Amniotic epithelial cell (primary cell): ENCODE results near the gene TRERF1.

Experiments
- DNase-seq: peaks from one replicate; pipeline ENCODE4 v3.0.0-alpha.2; 2010; ENCODE audit warnings: low read depth

The TRERF1 gene

DNA sequence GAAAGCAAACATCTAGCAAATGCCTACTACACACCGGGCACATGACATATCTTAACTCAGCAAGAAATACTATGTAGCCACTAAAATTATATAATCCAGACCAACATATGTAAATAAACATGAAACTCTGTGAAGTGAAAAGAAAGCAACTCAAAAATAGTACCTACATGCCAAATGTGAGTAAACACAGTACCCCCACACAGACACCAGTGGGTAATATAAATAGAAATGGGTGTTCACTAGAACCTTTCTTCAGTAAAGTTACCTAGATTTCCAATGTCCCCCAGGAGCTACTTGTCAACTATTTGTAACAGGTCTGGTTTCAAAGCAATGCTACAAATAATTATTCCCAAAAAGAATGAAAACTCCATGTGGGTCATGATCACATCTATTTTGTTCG, 25.5 kb downstream of the TRERF1 start:
- no peak for DNase-seq

GRCh38 chr6:42424906-42425474, 26.7 kb downstream of the TRERF1 start:
- DNase-seq = no peak

DNA sequence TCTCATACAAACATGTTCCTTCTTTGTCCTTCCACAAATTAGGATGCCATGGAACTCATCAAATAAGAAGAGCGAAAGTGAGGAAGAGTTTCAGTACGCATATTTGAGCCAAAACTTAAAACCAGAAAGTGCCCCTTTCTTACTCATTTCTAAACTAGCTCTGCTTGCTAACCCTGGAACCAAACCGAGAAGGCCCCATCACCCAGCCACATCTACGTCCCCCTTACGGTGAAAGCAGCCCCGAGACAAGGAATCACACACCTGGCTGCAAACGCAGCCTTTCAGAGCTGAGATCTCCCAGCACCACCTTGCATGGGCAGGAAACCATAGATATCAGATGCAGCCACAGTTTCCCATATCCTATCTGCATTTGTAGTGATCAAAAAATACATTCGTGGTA, 28.5 kb downstream of the TRERF1 start:
- DNase-seq = no peak

DNA sequence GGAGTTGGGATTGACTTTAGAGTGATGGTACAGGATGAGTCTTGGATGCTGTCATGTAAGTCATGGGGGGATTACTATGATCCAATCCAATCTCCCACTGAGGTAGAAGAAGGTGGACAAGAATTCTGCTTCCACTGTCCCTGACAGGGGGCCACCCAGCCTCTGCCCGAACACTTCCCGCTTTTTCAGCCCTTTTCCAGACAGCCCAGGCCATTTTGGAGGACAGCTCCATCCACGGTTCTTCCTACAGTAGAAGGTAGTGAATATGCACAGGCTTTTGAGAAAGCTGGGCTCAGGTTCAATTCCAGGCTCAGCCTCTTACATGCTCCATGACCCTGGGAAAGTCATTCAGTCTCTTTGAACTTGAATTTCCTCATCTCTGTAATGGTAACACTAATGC, 31.0 kb downstream of the TRERF1 start:
- no peak for DNase-seq

GRCh38 chr6:42419490-42420280, 32.0 kb downstream of the TRERF1 start:
- DNase-seq = no peak

DNA sequence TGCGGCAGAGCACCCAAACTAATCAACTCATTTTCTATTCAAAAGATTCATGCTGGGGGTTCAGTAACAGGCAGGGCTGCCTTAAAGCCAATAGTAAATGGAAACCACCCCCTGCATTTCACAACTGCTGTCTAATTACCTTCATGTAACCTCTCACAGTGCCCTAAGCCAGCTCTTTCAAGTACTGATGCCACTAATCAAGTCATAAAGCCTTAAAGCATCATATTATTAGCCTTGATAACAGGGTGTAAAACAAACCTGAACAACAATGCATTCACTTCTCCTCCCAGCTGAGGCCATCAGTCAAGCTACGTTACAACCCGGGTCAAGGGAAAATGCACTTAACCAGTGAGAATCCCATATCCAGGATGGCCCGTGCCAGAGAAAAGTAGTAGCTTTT, 33.0 kb downstream of the TRERF1 start:
- no peak for DNase-seq

DNA sequence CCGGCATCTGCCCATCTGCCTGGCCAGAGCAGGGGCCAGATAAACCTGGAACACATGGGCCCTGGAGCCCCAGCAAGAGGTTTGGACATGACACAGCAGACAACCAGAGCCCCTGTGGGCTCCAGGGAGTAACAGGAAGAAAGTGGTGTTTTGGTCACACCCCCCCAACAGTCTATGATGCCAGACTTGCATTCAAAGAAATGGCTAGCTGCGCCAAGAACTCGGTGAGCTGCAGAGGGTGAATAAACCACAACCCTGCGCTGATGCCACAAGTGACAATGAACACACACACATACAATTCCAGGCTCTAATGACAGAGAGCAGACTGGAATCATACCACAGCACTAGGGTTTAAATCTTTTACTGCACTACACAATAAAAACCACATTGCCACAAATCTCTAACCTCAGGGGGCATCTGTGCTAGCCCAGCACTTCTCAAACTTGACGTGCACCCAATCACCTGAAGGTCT, 34.0 kb downstream of the TRERF1 start:
- DNase-seq = no peak

DNA sequence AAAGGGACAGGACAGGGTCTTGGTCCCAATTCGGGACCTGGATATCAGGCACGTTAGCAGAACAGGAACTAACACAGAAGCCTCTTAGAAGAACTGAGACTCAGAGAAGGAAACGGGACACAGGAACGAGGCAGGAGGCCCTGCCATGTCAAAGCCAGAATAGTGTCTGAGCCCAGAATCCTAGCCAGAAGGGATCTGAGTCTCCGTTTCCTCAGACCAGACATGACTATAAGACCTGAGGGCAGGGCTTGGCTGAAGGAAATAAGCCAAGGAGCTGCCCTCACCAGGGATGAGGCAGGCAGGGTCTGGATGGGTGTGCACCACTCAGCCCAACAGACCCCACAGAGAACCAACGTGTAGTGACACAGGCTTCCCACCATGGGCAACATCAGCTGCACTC, 40.3 kb downstream of the TRERF1 start:
- no peak for DNase-seq

GRCh38 chr6:42410861-42411260, 40.9 kb downstream of the TRERF1 start:
- no peak for DNase-seq

DNA sequence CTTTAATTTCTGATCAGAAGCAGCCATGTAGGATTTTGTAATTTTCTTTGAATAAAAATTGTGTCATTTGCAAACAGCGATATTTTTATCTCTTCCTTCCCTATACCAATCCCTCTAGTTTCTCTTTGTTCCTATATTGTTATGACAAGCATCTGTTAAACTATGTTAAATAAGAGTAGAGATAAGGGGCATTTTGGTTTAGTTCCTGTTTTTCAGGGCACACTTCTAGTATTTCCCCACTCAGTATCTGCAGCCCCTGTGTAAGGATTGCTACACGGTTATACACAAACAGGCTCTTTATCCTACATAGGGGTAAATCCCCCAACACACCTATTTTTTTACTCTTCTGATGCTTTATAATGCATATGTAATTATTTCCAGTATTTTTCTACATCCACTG, 42.1 kb downstream of the TRERF1 start:
- DNase-seq = no peak

- DNase-seq = peak; percentile 82
These were observed 44.3 kb downstream of the TRERF1 start for GRCh38 chr6:42407379-42407778.

DNA sequence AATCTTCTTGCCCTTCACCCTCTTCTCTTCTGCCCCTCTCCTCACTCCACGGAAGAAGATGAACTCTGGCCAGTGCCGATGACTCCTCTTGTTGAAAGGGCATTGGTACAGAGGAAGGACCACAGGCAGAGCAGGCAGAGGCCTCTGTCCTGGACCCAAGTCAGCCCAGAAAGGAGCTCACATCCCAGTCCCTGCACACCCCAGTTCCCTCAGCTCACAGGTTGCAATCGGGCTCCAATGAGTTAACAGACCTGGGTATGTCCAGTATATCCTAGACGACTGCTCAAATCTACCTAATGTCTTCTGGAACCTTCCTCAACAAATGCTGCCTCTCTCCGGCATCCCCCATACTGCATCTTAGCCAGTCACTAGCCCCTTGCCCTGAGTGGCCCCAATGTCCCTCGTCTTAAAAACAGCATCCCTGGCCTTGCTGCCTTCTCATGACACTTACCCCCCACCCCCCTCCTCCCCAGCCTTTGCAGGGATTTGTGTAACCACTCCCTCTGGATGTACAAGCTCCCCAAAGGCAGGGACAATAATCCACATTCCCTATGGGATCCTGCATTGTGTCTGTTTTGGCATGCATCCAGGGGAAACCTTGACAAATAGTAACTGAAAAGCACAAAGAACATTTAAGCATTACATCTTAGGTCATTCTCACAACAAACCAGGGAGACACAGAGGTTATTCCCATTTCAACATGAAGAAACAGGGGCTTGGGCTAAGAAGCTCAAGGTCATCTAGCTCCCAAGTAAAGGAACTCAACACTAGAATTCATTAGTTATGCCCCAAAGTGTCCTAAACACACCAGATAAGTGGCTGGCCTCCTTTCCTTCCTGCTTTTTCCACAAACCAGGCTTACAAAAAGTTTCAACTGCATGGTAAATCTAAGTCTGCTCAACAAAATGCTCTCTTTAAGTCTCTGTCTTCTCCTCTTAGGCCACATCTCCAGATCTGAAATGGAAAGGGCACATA, 45.1 kb downstream of the TRERF1 start:
- peak; percentile 30 for DNase-seq

GRCh38 chr6:42405021-42405420, 46.7 kb downstream of the TRERF1 start:
- DNase-seq = peak; percentile 28

DNA sequence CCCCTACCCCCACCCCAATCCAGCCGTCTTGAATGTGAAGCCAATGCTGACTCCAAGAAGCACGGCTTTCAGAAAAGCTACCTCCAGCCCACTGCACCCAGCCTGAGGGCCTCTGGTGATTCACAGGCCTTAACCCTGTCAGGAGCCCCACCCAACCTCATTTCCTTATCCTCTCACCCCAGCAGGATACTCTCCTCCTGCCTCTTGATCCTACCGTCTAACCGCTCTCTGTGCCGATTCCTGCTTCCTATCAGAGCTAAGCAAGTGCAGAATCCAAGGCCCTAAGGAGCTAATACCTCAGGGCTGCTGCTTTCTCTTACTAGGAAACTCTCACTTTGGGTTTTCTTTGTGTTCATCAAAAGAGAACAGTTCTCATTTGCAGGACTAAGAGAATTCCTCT, 47.2 kb downstream of the TRERF1 start:
- peak; percentile 62 for DNase-seq

- DNase-seq = no peak
These were observed 47.9 kb downstream of the TRERF1 start for GRCh38 chr6:42403831-42404230.

GRCh38 chr6:42403421-42403820, 48.3 kb downstream of the TRERF1 start:
- peak; percentile 58 for DNase-seq

DNA sequence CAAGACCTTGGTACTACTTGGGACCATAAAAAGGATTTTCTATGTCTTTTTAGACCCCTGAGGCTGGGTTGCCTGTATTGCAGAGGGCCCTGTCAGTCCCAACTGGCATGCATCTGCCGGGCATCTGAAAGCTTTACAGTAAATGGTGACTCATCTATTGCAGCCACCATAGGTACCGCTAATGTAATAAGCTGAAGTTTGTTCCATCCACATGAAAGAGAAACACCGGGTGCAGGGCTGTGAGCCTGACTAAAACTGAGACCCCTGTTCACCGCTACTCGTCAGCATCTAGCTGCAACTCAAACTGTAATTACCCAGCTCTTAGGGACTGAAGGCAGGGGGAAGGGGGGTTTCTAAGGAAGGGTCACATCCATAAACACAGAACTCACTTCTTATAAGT, 49.5 kb downstream of the TRERF1 start:
- DNase-seq = peak; percentile 39

- DNase-seq = no peak
These were observed 50.1 kb downstream of the TRERF1 start for GRCh38 chr6:42401613-42401951.

GRCh38 chr6:42400886-42401612, 50.7 kb downstream of the TRERF1 start:
- no peak for DNase-seq

DNA sequence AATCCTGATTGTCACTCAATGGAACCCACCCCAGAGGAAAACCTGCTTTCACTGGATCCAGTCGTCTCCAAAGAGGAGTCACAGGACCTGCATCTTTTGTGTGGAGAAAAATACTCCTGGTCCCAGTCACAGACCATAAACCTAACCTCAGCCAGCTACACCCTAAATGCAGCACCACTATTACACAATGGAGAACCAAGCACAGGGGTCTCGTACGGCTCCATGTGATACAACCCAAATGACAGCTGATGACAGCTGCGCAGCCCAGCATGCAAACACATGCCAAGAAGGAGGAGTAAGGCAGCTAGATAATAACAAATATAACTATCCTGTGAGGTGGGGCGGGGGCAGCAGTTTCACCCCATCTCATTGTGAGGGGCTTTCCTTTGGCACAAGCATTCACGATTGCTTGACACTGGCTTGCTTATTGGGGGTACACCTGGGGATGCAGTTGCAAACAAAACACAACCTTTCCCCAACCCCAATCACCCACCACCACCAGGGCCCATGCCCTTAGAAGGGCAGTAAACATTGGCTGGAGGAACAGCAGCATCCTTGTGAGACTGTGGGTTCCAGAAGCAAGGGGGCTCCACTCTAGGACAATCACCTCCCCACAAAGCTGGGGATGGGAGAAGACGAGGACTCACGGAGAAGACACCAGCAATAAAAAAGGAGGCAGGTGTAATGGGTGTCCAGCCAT, 51.5 kb downstream of the TRERF1 start:
- no peak for DNase-seq

GRCh38 chr6:42396720-42397119, 55.0 kb downstream of the TRERF1 start:
- no peak for DNase-seq
